Peyer's patch (tissue), 4 donors: Measurements from ENCODE around the gene VPS16.

Experiments
- POLR2A ChIP-seq, 2 donors: fragments of 450-650 bp; IDR thresholded peaks; one replicate each; pipeline ENCODE4 v1.5.1; 2017; ENCODE audit warnings: antibody characterized with exemption in 2 of 2, mild to moderate bottlenecking in 2 of 2, moderate library complexity in 2 of 2
- TF ChIP-seq, protein P1 (sequence below), 6 experiments: fragments of 450-650 bp in 4 of 6; fragments of 200-600 bp in 2 of 6; sonication (generic) in 1 of 6; IDR thresholded peaks; one replicate each; pipeline ENCODE4 v1.5.1; 2017 to 2019; ENCODE audit warnings: antibody characterized with exemption in 6 of 6, mild to moderate bottlenecking in 3 of 6, moderate library complexity in 1 of 6

DNA sequence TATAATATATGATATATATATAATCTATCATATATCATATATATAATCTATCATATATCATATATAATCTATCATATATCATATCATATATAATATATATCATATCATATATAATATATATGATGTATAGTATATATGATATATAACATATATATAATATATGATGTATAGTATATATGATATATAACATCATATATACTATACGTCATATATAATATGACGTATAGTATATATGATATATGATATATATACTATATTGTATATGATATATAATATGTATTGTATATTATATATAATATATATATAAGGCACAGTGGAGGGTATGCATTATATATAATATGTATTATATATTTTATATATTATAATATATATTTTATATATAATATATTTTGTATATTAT, 69.4 kb downstream of the VPS16 start:
- TF ChIP-seq, protein P1, sequence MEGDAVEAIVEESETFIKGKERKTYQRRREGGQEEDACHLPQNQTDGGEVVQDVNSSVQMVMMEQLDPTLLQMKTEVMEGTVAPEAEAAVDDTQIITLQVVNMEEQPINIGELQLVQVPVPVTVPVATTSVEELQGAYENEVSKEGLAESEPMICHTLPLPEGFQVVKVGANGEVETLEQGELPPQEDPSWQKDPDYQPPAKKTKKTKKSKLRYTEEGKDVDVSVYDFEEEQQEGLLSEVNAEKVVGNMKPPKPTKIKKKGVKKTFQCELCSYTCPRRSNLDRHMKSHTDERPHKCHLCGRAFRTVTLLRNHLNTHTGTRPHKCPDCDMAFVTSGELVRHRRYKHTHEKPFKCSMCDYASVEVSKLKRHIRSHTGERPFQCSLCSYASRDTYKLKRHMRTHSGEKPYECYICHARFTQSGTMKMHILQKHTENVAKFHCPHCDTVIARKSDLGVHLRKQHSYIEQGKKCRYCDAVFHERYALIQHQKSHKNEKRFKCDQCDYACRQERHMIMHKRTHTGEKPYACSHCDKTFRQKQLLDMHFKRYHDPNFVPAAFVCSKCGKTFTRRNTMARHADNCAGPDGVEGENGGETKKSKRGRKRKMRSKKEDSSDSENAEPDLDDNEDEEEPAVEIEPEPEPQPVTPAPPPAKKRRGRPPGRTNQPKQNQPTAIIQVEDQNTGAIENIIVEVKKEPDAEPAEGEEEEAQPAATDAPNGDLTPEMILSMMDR (IDR thresholded peaks at IDR 0.05) = no peak
- TF ChIP-seq POLR2A (IDR thresholded peaks at IDR 0.05) = no peak
